GM18498 (cell line): ENCODE measurements around the gene SEBOX.

Source experiments
- ATAC-seq: cut with Tn5 transposase; IDR thresholded peaks from one replicate; pipeline ENCODE4 v1.9.1; 2021; ENCODE audit warnings: mild to moderate bottlenecking, moderate library complexity; ENCODE audit not compliant: unreplicated experiment

Gene SEBOX

GRCh38 chr17:28364665-28365363, at the start of gene SEBOX:
TSS of gene SEBOX (minus strand) at chr17:28365199. CDS start at chr17:28365151, 48 bp downstream.
- no peak for ATAC-seq

DNA sequence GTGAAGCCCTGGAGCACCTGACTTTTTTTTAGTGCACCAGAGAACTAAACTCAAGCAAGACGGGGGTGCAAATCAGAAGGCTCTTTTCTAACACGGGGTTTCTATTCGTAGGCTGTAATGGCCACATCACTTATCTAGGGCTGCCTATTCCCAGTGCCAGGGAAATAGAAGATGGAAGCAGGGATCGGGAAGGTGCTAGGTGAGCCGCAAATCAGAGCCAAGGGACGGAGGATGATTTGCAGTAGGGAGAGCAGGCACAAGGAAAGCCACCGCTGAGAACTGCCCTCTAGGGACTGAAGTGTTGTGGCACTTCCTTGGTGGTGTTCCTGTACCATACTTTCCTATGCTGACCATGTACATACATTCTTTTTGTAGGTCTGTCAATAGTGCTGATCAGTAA, 48.8 kb upstream of the SEBOX start:
- no peak for ATAC-seq

DNA sequence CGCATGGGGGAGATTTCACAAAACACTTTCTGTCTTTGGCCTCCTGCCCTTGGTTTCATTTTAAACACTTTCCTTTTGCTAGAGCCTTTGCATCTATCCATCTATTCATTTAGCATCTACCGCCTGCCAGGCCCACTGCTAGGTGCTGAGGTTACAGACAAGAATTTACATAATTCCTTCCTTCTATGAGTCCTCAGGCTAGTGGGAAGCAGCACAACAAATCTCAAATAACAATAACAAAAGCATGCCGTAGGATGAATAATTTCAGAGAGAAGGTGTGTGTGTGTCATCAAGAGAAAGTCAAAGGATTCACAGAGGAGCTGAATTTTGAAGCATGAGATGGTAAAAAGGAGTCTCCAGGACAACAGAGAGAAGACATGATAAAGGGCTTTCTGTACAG, 47.1 kb upstream of the SEBOX start:
- no peak for ATAC-seq

GRCh38 chr17:28407974-28408306, 42.9 kb upstream of the SEBOX start:
- ATAC-seq: no peak

DNA sequence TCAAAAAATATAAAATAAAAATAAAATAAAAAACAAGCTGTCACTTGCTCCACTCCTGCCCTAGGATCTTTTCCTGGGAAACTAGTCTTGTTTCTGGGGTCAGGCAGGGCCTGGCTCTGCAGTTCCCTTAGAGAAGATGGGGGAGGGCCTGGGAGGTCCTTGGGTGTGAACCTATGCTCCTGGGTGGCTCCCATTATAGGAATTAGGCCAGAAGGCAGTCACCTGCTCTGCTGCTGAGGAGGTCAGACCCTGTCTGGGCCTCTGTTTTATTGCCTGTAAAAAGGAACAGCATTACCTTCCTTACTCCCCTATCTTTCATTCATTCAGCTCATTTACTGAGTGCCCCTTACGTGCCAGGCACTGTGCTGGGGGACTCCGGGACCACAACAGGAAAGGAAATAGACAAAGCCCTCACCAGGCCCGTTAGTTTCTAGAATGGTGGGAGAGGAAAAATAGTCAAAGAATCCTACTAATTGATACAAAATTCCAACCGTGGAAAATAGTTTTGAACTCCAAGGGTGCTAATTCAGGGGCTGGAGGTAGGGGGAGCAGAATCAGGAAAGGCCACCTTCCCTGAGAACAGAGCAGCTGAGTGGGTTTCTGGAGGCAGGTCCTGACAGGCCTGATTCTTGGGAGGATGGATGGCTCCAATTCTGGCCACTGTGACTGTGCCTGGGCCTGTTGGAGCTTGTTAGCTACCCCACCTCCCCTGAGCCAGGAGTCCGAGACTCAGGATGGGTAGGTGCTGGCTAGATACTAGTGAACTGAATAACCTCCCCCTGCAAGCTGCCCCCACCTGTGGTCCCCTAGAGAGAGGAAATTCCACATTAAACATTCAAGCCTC, 42.4 kb upstream of the SEBOX start:
- no peak for ATAC-seq

GRCh38 chr17:28406473-28406814, 41.4 kb upstream of the SEBOX start:
- ATAC-seq: no peak

GRCh38 chr17:28405632-28406472, 40.9 kb upstream of the SEBOX start, which contains the start of gene SLC46A1:
TSS of gene SLC46A1 (minus strand) at chr17:28406212. CDS start at chr17:28406114, 98 bp downstream.
- peak; percentile 80 for ATAC-seq

- no peak for ATAC-seq
Observed at GRCh38 chr17:28404812-28405570, 40.0 kb upstream of the SEBOX start.

DNA sequence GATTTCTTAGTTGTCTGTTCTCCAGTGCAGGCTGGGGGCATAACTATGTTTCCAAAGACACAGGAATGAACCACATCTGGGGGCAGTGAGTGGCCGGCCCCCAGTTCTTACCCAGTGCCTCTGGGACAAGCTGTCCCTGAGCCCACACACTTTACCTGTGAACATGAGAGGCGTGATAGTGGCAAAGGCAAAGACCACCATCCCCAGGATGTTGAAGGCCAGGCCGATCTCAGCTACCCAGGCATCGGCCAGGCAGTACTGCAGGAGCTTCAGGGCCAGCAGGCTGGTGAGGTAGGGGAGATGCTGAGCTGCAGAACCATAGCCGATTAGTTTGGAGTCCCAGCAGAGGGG, 39.4 kb upstream of the SEBOX start:
- ATAC-seq: no peak

DNA sequence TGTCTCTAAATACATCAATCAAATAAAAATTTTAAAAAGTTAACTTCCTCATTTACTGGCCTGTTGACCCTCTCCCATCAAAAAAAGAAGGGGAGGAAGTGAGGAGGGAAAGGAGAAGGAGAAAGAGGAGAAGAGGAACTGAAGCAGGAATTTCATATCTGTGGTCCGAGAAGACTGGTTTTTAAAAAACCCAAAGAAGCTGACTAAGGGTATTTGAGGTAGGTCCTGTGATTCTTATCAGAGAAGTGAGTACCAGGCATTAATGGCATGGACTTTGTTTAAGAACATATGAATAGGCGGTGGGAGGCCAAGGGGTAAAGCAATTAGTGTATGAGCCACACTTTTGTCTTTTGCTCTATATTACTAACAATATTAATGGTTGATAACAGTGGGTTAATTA, 39.0 kb upstream of the SEBOX start:
- no peak for ATAC-seq

GRCh38 chr17:28402844-28403243, 37.8 kb upstream of the SEBOX start:
- ATAC-seq: no peak

DNA sequence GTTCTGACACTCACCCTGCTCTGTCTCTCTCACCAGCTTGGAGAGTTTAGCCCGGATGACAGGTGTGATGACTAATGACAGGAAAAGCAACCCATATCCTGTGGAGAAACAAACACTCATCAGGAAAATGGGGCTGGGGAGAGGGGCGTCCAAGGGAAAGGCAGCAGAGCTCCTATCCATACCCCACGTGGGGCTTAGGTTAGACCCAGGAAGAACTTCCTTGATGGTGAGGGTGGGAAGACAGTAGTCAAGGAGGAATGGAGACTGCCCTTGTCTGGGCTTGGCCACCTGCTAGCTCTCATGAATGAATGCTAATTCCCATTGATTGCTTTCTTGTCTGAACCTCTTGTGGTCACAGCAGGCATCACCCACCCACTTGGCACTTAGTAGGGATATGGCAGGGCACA, 37.2 kb upstream of the SEBOX start:
- no peak for ATAC-seq

GRCh38 chr17:28399808-28400207, 34.8 kb upstream of the SEBOX start:
- ATAC-seq: no peak

DNA sequence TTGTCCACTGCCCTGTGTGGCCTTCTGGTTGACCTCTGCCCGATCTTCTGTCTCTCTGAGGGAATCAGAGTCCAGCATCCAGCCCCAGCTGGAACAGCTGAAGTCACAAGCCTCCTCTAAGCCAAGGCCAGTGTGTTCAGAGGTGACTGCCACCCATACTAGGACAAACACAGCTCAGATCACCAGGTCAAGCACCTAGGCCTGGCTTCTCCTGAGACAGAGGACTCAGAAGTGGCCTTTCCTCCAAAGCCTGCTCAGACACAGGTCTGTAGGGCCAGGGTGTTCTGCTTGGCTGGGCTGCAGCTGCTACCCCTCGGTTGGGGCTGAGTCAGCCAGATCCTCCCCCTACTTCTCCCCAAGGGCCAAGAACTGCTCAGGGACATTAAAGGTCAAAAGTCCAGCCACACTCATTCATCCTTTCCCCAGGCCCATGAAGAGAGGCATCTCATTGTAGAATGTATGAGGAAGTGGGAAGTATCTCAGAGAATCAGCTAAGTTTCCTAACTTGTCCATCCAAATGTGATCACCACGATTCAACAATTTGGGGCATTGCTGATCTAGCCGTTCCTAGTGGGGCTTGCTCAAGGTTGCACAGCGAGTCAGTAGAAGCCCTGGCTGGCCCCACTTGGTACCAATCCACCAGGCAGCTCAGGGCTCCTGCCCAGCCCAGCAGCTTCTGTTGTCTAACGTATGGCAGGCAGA, 33.4 kb upstream of the SEBOX start:
- ATAC-seq: no peak

- no peak for ATAC-seq
Observed at GRCh38 chr17:28397687-28398279, 32.8 kb upstream of the SEBOX start.

GRCh38 chr17:28397275-28397674, 32.3 kb upstream of the SEBOX start:
- ATAC-seq: no peak

DNA sequence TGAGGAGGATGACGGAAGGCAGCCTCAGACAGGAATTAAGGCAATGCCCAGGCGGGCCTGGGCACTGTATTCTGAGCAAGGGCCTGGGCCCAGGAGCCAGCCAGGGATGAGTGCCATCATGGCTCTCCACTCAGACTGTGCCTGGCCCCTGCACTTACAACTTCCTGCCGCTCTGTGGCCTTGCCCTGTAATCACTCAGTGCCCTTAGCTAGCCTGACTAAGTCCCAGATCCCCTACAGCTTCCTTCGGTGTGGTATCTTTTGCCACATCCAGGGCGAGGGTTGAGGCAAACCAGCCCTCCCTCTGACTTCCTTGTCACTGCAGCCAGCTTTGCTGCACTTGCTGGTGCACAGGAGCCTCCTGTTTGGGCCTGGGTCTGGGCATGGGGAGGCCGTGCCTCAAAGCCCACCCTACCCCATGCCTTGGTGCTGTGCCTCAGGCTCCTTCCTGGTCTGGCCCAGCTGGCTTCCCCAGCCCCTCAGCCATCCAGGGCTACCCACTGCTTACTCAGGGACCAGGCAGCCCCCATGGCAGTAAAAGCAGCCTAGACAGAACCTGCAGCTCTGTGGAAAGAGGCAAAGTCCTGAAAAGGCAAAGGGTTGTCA, 31.7 kb upstream of the SEBOX start:
- no peak for ATAC-seq

DNA sequence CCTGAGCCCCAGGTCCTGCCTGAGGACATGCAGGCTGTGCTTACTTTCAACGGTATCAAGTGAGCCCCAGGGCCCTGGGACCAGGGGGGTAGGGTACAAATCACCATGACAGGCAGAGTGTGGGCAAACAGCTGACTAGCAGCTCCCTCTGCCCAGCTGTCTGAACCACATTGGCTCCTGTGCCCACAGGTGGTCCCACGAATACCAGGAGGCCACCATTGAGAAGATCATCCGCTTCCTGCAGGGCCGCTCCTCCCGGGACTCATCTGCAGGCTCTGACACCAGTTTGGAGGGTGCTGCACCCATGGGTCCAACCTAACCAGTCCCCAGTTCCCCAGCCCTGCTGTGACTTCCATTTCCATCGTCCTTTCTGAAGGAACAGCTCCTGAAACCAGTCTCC, 31.0 kb upstream of the SEBOX start:
- ATAC-seq: no peak

DNA sequence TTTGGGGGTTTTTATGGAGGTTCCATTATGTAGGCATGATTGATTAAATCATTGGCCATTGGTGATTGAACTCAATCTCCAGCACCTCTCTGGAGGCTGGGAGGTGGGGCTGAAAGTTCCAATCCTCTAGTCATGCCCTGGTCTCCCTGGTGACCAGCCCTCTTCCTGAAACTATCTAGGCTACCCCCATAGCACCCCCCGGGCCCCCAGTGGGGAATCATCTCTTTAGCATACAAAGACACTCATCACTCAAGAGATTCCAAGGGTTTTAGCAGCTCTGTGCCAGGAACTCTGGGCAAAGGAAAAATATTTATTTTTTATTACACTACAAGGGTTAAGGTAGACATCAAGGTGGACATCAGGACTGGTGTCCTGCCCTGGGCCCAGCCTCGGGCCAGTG, 30.4 kb upstream of the SEBOX start:
- no peak for ATAC-seq
